GM19043 (cell line): ENCODE results near the gene WNT3.

ENCODE experiments used
- ATAC-seq: cut with Tn5 transposase; IDR thresholded peaks from one replicate; pipeline ENCODE4 v1.9.1; 2021; ENCODE audit warnings: low read depth; ENCODE audit not compliant: unreplicated experiment

WNT3 gene

DNA sequence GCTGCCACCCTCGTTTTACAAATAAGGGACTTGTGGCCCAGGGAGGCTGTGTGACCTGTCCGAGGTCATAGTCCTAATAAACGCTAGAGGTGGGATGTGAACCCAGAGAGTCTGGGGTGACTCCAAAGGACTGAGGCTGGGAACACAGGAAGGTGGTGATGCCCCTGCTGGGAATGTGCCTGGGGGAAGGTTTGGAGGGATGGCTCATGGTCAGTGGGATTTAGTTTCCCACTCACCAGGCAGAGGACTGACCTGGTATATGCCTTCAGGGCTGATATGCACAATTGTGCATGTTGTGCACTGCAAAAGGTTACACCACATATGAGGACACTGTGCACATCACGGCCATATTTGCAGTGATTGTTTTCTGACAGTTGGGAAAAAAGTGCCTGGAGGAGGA is 19.0 kb upstream of the WNT3 start:
- no peak for ATAC-seq

DNA sequence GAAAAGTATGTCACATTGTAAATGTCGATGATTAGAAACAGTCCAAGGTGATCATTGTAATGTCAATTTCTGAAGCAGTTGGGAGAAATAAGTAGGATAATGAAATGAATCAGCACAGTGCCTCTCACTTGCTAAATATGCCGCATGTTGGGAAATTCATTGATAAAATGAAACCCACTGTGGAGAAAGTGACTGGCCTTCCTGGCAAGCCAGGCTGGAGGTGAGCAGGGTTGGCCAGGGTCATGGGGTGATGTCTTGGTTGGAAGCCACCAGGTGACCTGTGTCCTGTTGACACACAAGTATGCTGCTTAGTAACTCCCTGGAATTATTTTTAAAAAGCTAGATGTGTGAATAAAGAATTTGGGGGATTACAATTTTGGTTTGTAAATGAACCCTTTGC is 18.0 kb upstream of the WNT3 start:
- ATAC-seq = no peak

DNA sequence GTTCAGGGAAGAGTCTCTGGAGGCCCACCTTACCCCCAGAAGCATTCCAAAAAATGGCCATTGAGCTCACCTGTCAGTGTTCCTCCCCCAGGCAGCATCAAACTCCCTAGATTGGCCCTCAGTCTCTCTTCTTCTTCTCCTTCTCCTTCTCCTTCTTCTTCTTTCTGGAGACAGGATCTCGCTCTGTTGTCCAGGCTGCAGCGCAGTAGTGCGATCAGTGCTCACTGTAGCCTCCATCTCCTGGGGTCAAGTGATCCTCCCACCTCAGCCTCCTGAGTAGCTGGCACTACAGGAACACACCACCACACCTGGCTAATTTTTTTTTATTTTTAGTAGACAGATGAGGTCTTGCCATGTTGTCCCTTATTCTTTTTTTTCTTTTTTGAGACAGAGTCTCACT is 16.4 kb upstream of the WNT3 start:
- ATAC-seq = no peak

DNA sequence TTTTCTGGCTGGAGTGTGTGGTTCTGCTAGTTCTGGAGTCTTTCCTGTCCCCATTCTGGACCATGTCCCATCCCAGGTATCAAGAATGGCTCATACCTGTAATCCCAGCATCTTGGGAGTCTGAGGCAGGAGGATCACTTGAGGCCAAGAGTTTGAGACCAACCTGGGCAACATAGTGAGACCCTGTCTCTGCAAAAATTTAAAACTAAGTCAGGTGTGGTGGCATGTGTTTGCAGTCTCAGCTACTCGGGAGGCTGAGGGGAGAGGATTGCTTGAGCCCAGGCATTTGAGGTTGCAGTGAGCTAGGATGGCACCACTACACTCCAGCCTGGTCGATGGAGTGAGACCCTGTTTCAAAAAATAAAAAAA is 15.3 kb upstream of the WNT3 start:
- no peak for ATAC-seq

DNA sequence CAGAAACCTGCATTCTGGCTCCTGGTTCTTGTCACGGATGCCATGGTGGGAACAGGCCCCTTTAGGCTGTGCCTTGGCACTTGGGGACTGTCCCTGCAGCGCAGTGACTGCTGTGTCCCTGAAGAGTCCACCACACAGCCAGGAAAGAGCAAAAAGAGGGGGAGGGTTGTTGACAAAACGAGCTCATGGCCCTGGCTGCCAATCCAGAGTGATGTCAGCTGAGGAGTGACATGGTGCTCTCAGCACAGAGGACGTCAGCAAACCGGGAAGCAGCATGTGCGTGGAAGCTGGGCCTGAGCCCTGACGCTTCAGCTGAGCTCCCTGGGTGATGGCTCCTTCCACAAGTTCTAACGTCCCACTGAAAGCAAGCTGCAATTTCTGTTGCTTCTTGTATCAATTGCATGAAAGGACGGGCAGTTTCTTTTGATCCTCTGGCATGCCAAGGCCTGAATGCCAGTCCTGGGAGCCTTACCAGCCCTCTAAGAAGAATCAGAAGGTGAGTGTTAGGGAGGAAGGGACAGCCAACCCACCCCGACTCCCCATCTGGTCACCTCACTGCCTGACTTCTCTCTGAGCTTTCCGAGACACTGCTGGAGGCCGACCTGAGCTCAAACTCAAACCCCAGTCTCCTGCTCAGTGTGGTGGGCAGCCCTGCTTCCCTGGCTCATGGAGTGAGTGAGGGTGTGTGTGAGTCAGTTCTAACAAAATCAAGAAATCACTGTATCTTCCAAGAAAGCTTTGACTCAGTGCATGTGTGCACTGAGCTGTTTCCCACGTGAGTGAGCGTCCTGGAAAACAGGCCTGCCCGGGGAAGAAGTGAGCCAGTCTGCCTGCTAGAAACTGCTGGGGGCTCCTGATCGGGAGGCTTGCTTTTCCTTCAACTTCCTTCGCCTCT is 14.7 kb upstream of the WNT3 start:
- no peak for ATAC-seq

DNA sequence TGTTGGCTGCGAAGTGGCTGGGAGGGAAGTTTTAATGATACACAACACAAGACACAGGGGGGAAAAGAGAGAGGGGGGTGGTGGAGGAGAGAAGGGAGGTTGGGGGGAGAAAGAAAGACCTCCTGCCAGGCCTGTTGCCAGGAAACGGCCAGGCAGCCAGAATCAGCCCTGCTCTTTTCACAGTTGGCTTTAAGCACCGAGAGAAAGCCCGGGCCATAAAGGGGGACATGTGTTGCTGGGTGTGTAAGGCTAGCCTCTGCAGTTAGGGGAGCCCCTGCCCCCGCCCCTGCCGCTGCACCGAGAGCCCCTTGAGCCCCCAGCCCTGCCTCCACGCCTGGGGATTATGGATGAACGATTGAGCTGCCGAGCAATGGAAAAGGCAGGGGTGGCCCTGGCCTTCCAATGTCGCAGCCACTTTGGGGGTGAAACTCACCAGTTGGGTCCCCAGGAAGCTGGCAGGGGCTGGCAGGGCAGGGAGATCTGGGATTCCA is 13.9 kb upstream of the WNT3 start:
- no peak for ATAC-seq

DNA sequence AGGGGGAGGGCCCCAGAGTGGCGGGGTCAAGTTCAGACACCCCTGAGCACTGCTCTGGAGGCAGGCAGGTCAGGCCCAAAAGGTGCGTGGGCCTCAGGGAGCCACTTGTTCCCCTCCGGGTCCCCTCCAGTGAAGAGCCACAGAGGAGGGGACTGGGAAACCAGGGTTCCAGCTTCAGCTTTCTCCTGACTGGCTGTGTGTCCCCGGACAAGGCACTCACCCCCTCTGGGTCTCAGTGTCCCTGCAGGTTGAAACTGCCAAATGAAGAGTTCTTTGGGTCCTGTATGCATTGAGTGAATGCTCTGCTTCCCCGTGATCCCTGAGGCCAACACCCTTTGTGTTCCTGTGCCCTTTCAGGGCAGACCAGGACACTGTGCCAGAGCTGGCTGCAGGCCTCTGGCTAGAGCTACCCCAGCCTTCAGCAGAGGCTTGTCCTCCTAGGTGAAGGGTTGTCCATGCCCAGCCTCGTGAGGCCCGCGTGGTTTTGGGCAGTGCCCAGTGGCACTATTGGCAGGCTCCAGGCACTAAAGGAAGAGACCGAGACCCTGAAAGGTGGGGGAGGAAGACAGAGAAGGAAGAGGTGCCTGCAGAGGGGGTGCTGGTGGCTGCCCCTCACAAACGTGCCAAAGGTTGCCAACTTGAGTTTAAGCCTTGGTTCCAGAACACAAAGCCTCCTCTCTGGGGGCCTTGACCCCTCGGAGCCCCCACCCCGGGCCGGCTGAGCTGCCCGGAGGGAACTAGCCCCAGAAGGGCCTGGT is 13.3 kb upstream of the WNT3 start:
- ATAC-seq = no peak

DNA sequence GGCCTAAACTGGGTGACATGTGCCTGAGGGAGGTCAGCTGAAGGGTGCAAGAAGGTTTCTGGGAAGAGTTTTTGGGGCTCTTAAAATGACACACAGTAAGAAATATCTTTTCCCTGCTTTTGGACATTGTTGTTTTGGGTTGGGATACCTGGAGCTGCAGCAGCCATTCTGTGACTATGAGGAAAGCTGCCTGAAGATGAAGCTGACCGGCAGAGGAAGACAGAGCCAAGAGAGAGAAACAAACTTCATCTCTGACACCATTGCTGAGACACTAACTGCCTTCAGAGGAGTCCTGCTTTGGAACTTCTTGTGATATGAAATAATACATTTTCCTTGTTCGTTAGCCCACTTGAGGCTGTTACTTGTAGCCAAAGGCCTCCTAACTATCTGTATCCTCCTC is 8.8 kb upstream of the WNT3 start:
- ATAC-seq = no peak

DNA sequence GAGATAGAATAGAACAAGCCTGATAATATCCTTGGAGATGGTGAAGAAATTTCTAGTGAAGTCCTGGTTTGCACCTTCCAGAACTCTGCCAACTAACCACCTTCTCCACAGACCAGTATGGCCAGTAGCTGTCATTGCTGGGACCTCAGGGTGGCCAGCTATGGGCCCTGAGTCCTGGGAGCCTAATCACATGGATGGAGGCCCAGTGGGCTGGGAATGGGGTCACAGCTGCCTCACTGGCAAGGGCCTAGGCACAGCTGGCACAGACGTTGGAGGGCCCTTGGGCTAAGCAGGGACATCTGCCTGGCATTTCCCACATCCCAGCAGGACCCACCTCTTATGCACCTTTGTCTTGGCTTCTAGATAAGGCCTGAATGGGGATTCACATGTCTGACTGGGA is 7.6 kb upstream of the WNT3 start:
- ATAC-seq = no peak

DNA sequence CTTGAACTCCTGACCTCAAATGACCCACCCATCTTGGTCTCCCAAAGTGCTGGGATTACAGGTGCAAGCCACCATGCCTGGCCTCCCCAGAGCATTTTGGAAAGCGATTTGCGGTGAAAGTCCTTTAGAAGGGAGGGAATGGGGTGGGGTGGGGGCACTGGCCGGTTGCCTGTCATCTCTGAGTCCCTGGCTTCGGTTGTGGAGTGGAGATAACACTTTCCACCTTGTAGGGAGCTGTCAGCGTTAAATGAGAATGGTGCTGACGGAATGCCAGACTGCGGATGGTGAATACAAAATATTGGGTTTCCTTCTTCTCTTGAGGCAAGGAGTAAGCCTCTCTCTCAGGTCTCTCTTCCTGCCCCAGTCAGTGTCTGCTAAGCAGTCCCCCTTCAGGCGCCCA is 5.2 kb upstream of the WNT3 start:
- no peak for ATAC-seq

DNA sequence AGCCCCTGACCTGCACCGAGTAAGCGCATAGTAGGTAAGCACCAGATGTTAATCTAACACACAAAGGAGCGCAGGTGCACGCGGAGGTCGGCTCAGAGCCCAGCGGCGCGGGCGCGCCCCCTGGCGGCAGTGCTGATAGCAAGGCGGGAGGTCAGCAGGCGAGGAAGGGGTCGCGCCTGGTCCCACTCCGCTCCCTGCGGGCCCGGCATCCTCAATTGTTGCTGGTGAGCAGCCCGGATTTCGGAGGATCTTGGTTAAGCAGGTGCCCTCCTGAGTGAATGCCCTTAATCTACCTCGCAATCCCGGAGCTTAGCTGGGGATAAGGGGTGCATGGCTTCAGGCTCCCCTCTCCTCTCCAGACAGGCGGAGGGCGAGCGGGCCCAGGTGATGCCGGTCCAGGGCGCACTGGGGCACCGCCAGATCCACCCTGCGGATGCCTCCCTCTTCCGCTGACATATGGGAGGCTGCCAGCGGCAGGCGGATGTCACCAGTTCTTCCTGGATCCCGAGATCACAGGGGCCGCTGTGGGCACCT is 4.0 kb upstream of the WNT3 start:
- no peak for ATAC-seq

DNA sequence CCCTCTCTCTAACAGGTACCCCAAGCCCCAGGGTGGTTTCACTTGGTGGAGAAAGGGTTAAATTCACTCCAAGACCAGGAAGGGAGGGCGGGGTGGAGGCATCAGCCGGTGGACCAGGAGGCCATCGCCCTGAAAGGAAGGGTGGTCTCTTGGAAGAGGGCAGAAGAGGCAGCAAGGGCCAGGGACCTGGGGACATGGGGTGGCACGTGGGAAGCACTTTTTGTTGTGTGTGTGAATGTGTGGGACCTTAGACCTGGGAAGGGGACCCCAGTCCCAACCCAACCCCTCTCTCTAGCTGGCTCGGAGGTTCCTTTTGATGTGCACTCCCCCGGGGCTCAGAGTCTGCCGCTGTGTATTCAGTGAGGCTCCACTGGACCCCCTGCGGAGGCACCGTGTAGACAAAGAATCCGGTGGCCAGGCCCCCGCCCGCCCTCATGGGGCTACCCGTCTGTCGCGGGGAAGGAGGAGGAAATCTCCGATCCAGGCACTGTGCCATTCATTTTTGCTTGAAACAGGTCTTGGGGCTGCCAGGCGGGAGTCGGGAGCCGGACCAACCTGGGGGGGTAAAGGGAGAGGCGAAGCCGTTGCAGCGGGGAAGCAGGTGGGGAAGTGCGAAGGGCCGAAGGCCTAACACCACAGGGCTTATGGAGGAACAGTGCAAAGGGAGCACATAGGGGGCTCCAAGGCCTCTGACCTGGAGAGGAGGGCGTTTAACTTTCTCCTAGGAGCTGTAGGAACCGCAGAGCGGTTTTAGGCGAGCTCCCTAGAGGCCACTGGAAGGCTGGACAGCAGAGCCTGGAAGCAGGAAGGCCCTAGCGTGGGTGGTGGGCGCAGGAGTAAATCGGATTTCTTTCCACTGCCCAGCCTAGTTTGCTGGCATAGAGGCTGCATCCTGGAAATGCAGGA is 3.2 kb upstream of the WNT3 start:
- ATAC-seq = no peak

DNA sequence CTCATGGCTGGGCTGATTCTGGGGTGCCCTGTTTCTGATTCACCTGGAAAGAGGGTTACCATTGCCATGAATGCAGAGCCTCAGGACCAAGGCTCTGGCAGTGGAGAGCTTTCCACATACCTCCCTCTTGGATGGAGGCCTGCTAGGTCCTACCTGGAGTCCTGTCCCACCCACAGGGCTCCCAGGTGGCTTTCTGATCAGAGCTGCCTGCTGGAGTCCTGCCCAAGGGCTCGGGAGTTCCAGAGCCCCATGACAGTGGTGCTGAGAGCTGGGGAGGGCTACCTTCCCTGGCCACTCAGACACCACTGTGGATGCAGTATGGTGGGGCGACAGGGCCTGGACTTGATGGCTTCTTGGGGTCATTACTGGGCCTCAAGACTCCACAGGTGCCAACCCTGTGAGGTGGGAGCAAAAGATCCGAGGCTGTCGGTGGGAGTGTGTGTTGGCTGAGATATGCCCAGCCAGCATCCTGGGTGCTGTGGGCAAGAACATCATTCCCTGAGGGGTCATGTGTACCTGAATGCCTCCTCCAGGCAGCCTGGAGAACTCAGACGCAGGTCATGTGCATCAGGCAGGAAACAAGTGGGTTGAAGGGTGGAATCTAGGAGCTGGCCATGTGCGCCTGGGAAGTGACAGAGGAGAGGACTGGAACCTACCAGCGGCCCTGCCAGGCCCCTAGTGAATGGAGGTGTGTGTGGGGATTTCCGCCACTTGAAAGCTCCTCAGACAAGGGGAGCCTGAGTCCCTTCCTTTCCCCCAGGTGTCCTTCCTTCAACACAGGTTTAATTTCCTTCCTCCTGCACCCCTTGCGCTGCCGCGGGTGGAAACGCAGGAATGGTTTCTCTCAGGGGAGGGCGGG is 2.3 kb upstream of the WNT3 start:
- ATAC-seq = no peak

DNA sequence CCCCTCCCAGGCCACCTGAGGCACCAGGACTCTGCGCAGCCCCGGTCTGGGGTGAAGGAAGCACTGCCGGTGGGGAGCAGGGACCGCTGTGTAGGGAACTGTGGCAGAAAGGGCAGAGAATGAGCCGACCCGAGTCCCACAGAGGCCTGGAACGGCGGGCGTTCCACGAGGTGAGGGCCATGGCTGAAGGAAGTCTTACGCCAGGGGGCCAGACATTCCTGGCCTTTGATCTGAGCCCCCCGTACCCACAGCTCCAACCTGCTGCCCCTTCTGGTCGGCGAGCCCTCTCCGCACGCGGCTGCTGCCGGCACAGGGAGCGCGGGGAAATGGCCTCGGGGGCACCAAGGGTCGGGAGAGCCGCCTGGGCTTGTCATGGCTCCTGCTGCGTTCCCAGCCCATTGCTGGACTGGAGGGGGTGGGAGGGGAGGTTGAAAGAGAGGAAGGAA is 1.4 kb upstream of the WNT3 start:
- no peak for ATAC-seq

DNA sequence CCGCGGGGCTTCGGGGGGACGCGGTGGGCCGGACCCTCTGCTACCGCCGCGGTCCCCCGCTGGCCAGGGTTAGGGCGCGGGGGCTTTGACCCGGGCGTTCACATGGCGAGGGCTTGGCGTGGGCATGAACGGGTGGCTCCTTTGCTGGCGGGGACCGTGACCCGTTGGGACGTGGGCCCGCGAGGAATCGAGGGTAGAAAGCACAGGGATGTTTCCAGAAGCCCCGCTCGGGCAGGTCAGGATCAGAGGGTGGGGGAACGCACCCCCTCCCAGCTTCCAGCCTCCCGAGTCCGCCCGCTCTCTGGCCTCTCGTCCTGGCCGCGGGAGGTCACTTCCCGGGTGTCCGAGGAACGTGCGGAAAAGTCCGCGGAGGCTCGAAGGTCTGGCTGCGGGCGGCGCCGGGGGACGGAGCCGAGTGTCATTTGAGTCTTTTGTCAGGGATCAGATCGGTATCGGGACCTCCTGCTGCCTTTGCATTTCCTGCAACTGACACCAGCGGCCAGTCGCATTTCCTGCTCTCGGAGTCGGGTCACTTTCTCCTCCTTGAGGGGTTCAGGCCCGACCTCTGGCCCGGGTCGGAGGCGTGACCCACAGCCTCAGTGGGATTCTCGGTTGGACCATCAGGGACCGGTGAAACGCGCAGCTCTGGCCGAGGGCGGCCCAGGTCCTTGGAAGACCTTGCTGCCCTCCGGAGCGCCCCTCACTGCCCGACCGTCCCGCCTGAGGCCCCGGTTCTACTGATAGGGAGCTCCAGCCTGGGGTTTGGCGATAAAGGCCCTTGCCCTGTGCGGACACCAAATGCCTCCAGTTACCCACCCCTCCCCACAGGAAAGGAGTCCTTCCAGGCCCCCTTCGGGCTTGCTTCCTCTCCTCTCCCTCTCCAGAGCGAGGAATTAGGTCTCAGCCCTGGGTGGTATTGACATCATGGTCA is 702 bp upstream of the WNT3 start:
- ATAC-seq = no peak

DNA sequence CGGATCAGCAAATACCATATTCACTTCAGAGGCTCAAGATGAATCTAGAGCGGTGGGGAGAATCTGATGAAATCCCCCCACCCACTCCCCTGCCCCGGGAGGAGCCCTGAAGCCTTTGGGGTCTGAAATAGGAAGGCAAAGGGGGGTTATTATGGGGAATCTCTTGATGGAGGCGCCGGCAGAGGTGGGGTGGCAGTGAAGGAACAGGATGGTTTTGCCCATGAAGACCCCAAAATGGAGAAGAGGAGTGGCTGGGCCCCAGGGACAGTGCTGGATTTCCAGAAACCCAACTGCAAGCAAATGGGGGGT is 637 bp downstream of the WNT3 start:
- ATAC-seq = no peak

DNA sequence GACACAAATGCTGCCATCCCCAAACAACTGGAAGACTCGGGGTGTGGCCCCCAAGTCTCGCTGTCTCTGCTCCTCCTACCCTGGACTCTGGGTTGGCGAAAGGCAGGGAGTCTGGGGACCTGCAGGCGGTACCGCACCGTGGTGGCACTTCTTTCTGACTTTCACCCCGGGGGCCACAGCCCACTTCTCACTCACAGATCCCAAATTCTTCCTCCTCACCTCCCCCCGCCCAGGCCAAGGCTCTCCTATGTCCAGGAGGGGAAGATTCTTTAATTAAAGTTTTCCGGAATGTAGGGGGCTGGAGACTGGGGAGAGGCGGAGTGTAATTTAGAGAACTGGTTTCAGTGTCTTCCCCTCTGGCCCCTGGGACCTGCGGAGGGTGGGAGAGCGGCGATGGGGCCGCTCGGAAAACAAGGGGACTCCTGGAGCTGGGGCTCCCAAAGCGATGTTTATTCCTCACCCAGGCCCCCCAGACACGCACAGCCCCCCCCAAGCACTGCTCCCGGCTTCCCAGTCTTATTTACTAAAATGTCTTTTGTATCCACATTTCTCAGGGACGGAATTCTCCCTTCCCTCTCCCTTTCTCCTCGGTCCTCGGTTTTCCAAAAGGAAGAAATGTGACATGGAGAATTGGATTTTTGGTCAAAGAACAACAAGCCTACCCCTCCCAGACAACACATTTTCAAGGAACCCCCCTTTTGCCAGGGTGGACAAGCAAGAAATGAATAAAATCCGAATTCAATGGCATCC is 1.2 kb downstream of the WNT3 start:
- ATAC-seq = no peak
